ENCODE results near the gene ZNF799.

The ZNF799 gene

GRCh38 chr19:12380444-12380737 is 20.7 kb downstream of the ZNF799 start:
- Histone ChIP-seq H3K27ac (ENCODE audit: low read length) (no peak overlapping the region), H3K79me2 (ENCODE audit: low read length) (no peaks in the 10 kb centered on the region), H3K4me3 (ENCODE audit: low read length) (no peak overlapping the region), H4K20me1 (ENCODE audit: insufficient read depth, low read length) (no peaks in the 10 kb centered on the region), H3K4me1 (ENCODE audit: low read length) (no peaks in the 10 kb centered on the region), H3K9ac (ENCODE audit: low read length) (no peak overlapping the region), H3K27me3 (ENCODE audit: low read depth, low read length) (no peaks in the 10 kb centered on the region), H3K9me3 (ENCODE audit: insufficient read depth, low read length) (peaks cover 7% of the 10 kb centered on the region; the same call in 1 of the 2 replicates), H3K36me3 (replicated peaks; ENCODE audit: low read depth, low read length) (peaks cover 29% of the 10 kb centered on the region), H3K4me2 (ENCODE audit: low read length) (no peak overlapping the region), H2AFZ (ENCODE audit: low read depth, low read length) (no peak overlapping the region)
- TF ChIP-seq CTCF (IDR thresholded peaks at IDR 0.05; ENCODE audit: low read depth, low read length): no peak
- TF ChIP-seq EZH2phosphoT487 (IDR thresholded peaks at IDR 0.05; ENCODE audit: low read depth): no peak

GRCh38 chr19:12379732-12380443 is 21.2 kb downstream of the ZNF799 start:
- peaks cover 29% of the 10 kb centered on the region for H3K36me3 ChIP-seq (replicated peaks; ENCODE audit: low read depth, low read length)
- H4K20me1 ChIP-seq (ENCODE audit: insufficient read depth, low read length): no peaks in the 10 kb centered on the region
- no peak overlapping the region for H3K4me3 ChIP-seq (ENCODE audit: low read length)
- H3K79me2 ChIP-seq (ENCODE audit: low read length): no peaks in the 10 kb centered on the region
- H3K9ac ChIP-seq (ENCODE audit: low read length): no peak overlapping the region
- H3K4me2 ChIP-seq (ENCODE audit: low read length): no peak overlapping the region
- H2AFZ ChIP-seq (ENCODE audit: low read depth, low read length): no peak overlapping the region
- peaks cover 7% of the 10 kb centered on the region; the same call in 1 of the 2 replicates for H3K9me3 ChIP-seq (ENCODE audit: insufficient read depth, low read length)
- no peaks in the 10 kb centered on the region for H3K4me1 ChIP-seq (ENCODE audit: low read length)
- H3K27me3 ChIP-seq (ENCODE audit: low read depth, low read length): no peaks in the 10 kb centered on the region
- TF ChIP-seq EZH2phosphoT487 (IDR thresholded peaks at IDR 0.05; ENCODE audit: low read depth) (no peak), CTCF (IDR thresholded peaks at IDR 0.05; ENCODE audit: low read depth, low read length) (no peak)
- H3K27ac ChIP-seq (ENCODE audit: low read length): no peak overlapping the region

GRCh38 chr19:12374026-12374425 is 27.0 kb downstream of the ZNF799 start:
- Histone ChIP-seq H3K9ac (ENCODE audit: low read length) (no peak overlapping the region), H3K9me3 (ENCODE audit: insufficient read depth, low read length) (peaks cover 5% of the 10 kb centered on the region; the same call in 1 of the 2 replicates), H3K4me1 (ENCODE audit: low read length) (no peaks in the 10 kb centered on the region), H3K27ac (ENCODE audit: low read length) (no peak overlapping the region), H3K4me2 (ENCODE audit: low read length) (no peak overlapping the region), H3K4me3 (ENCODE audit: low read length) (no peak overlapping the region), H2AFZ (ENCODE audit: low read depth, low read length) (no peak overlapping the region), H3K27me3 (ENCODE audit: low read depth, low read length) (no peaks in the 10 kb centered on the region), H4K20me1 (ENCODE audit: insufficient read depth, low read length) (no peaks in the 10 kb centered on the region), H3K79me2 (ENCODE audit: low read length) (no peaks in the 10 kb centered on the region), H3K36me3 (replicated peaks; ENCODE audit: low read depth, low read length) (peaks cover 5% of the 10 kb centered on the region)
- TF ChIP-seq CTCF (IDR thresholded peaks at IDR 0.05; ENCODE audit: low read depth, low read length) (no peak), EZH2phosphoT487 (IDR thresholded peaks at IDR 0.05; ENCODE audit: low read depth) (no peak)

GRCh38 chr19:12365236-12366162 is 35.6 kb downstream of the ZNF799 start, which contains the start of gene ZNF442:
Gene ZNF442 (minus strand): TSS chr19:12365683. CDS start chr19:12363631, 2,052 bp downstream.
- Histone ChIP-seq H3K36me3 (replicated peaks; ENCODE audit: low read depth, low read length) (peaks cover 4% of the 10 kb centered on the region), H3K27ac (ENCODE audit: low read length) (no peak within 1 kb of the TSS), H3K4me2 (ENCODE audit: low read length) (peak within 1 kb of the TSS; percentile 73), H3K9me3 (ENCODE audit: insufficient read depth, low read length) (no peaks in the 10 kb centered on the region), H3K79me2 (ENCODE audit: low read length) (no peaks in the 10 kb centered on the region), H3K4me1 (ENCODE audit: low read length) (peaks cover 6% of the 10 kb centered on the region), H3K4me3 (ENCODE audit: low read length) (peak within 1 kb of the TSS; percentile 84), H3K9ac (ENCODE audit: low read length) (peak within 1 kb of the TSS; percentile 58), H2AFZ (ENCODE audit: low read depth, low read length) (peak within 1 kb of the TSS; percentile 90), H4K20me1 (ENCODE audit: insufficient read depth, low read length) (no peaks in the 10 kb centered on the region), H3K27me3 (ENCODE audit: low read depth, low read length) (no peaks in the 10 kb centered on the region)
- TF ChIP-seq CTCF (IDR thresholded peaks at IDR 0.05; ENCODE audit: low read depth, low read length) (peak; percentile 21; the same call in 1 of the 2 replicates), EZH2phosphoT487 (IDR thresholded peaks at IDR 0.05; ENCODE audit: low read depth) (no peak)
